ENCODE measurements around the gene WNT7B.

WNT7B gene

GRCh38 chr22:45946805-45947600 lies 30.0 kb downstream of the WNT7B start:
- no peak for DNase-seq (ENCODE audit: low read depth)

DNA sequence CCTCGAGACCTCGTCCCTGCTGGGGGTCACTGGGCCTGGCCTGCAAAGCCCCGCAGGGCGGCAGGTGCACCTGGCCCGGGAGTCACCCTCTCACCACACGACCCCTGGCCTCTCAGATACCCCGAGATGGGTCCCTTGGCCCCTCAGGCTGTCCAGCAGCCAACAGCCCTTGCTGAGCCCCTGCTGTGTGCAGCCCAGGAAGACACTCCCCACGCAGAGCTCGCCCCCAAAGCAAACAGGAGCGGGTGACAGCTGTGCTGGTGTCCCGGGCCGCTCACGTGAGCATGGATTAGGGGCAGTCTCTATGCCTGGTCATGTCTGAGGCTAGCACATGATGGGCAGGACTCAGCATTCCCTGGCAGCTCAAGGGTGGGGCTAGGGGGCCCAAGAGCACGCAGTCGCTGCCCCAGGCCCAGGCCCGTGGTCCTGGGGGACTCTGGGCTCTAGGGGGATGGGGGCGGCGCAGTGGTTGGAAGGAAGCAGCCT lies 31.3 kb downstream of the WNT7B start:
- no peak overlapping the region for H3K4me3 ChIP-seq (ENCODE audit: control insufficient read depth, low read depth, low read length)
- DNase-seq (ENCODE audit: low read depth) = no peak
- TF ChIP-seq, protein P1, sequence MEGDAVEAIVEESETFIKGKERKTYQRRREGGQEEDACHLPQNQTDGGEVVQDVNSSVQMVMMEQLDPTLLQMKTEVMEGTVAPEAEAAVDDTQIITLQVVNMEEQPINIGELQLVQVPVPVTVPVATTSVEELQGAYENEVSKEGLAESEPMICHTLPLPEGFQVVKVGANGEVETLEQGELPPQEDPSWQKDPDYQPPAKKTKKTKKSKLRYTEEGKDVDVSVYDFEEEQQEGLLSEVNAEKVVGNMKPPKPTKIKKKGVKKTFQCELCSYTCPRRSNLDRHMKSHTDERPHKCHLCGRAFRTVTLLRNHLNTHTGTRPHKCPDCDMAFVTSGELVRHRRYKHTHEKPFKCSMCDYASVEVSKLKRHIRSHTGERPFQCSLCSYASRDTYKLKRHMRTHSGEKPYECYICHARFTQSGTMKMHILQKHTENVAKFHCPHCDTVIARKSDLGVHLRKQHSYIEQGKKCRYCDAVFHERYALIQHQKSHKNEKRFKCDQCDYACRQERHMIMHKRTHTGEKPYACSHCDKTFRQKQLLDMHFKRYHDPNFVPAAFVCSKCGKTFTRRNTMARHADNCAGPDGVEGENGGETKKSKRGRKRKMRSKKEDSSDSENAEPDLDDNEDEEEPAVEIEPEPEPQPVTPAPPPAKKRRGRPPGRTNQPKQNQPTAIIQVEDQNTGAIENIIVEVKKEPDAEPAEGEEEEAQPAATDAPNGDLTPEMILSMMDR (IDR thresholded peaks at IDR 0.05; ENCODE audit: control insufficient read depth, insufficient read depth, low read depth, low read length, missing control alignments) = no peak

More at GRCh38 chr22:45946805-45947600, 30.0 kb downstream of the WNT7B start:
- H3K4me3 ChIP-seq (ENCODE audit: control insufficient read depth, low read depth, low read length) = no peak overlapping the region
- TF ChIP-seq, protein P1 (IDR thresholded peaks at IDR 0.05; ENCODE audit: control insufficient read depth, insufficient read depth, low read depth, low read length, missing control alignments) = no peak

- TF ChIP-seq, protein P1 (IDR thresholded peaks at IDR 0.05; ENCODE audit: control insufficient read depth, insufficient read depth, low read depth, low read length, missing control alignments) = no peak
- DNase-seq (ENCODE audit: low read depth) = no peak
- H3K4me3 ChIP-seq (ENCODE audit: control insufficient read depth, low read depth, low read length) = no peak overlapping the region
These were observed 34.0 kb downstream of the WNT7B start for GRCh38 chr22:45942787-45943493.

DNA sequence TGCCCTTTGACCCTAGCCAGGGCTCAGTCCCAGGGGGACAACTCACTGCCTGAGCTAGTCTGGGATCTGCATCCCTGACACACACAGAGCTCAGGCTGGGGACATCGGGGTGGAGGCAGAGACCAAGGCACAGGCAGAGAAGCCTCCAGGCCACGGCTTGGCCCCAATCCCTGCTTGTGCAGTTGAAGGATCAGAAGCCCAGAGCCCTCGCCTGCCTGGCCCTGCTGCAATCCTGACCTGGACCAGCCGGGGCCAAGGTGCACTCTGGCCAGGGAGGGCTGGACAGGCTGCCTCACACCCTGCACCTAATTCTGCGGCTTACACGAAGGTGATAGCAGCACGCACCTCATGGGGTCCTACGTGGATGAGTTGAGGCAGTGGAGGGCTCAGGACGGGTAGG lies 34.6 kb downstream of the WNT7B start:
- TF ChIP-seq, protein P1 (IDR thresholded peaks at IDR 0.05; ENCODE audit: control insufficient read depth, insufficient read depth, low read depth, low read length, missing control alignments) = no peak
- no peak for DNase-seq (ENCODE audit: low read depth)
- H3K4me3 ChIP-seq (ENCODE audit: control insufficient read depth, low read depth, low read length) = no peak overlapping the region

- TF ChIP-seq, protein P1 (IDR thresholded peaks at IDR 0.05; ENCODE audit: control insufficient read depth, insufficient read depth, low read depth, low read length, missing control alignments) = no peak
- no peak for DNase-seq (ENCODE audit: low read depth)
- no peak overlapping the region for H3K4me3 ChIP-seq (ENCODE audit: control insufficient read depth, low read depth, low read length)
These were observed 38.0 kb downstream of the WNT7B start for GRCh38 chr22:45938913-45939312.

- TF ChIP-seq, protein P1 (IDR thresholded peaks at IDR 0.05; ENCODE audit: control insufficient read depth, insufficient read depth, low read depth, low read length, missing control alignments) = no peak
- no peak for DNase-seq (ENCODE audit: low read depth)
- H3K4me3 ChIP-seq (ENCODE audit: control insufficient read depth, low read depth, low read length) = no peak overlapping the region
These were observed 39.0 kb downstream of the WNT7B start for GRCh38 chr22:45937960-45938359.
